Vagina (tissue), 2 donors: Measurements from ENCODE around the gene CCDC73. TPM values are rescaled to one million over a fixed set of nuclear protein-coding genes. Genes with fewer than 3 reads are reported as not detected.

ENCODE experiments used
- DNase-seq, 2 donors: peaks; one replicate each; pipeline ENCODE4 v3.0.0-alpha.2; 2017; ENCODE audit errors: extremely low spot score in 2 of 2
- H3K27ac ChIP-seq: fragments of 200-600 bp; sonication (generic); one replicate; pipeline ENCODE4 v1.5.1; 2019
- H3K27me3 ChIP-seq: fragments of 200-600 bp; sonication (generic); one replicate; pipeline ENCODE4 v1.5.1; 2019
- H3K36me3 ChIP-seq, 2 donors: fragments of 200-600 bp; sonication (generic); one replicate each; pipeline ENCODE4 v1.5.1; 2017 to 2019
- H3K4me1 ChIP-seq: fragments of 200-600 bp; sonication (generic); one replicate; pipeline ENCODE4 v1.5.1; 2019
- H3K4me3 ChIP-seq, 2 donors: fragments of 200-600 bp; sonication (generic); 1 replicate in 1 of 2; 2 replicates in 1 of 2; pipeline ENCODE4 v1.5.1; 2016 to 2019
- H3K9me3 ChIP-seq: fragments of 200-600 bp; sonication (generic); one replicate; pipeline ENCODE4 v1.5.1; 2019
- POLR2A ChIP-seq, 2 donors: fragments of 450-650 bp; IDR thresholded peaks; one replicate each; pipeline ENCODE4 v1.6.1; 2017; ENCODE audit warnings: antibody characterized with exemption in 2 of 2, mild to moderate bottlenecking in 2 of 2, moderate library complexity in 2 of 2
- POLR2AphosphoS5 ChIP-seq, 2 donors: sonication (generic); formaldehyde crosslinking; IDR thresholded peaks; one replicate each; pipeline ENCODE4 v1.9.0; 2017; ENCODE audit warnings: antibody characterized with exemption in 2 of 2, mild to moderate bottlenecking in 2 of 2, low read depth in 1 of 2; ENCODE audit not compliant: insufficient read depth in 1 of 2
- intact Hi-C: fragments of 100-400 bp; cut with DNase I; formaldehyde crosslinking; loops from one replicate; pipeline ENCODE4 v1.15.1; 2023
- total RNA-seq: library from RNA; depleted of rRNA; stranded (reverse); fragments of >200 nt; gene quantifications from one replicate; pipeline ENCODE4 v1.2.3, GENCODE V29; 2016
- TF ChIP-seq, protein P1 (sequence below), 3 experiments: fragments of 450-650 bp in 2 of 3; fragments of 200-600 bp in 1 of 3; sonication (generic) in 1 of 3; IDR thresholded peaks; one replicate each; pipeline ENCODE4 v1.5.1; 2017 to 2019; ENCODE audit warnings: antibody characterized with exemption in 3 of 3, mild to moderate bottlenecking in 2 of 3, moderate library complexity in 2 of 3

CCDC73 gene
- total RNA-seq, 1 donor from 2014 or later = not detected

DNA sequence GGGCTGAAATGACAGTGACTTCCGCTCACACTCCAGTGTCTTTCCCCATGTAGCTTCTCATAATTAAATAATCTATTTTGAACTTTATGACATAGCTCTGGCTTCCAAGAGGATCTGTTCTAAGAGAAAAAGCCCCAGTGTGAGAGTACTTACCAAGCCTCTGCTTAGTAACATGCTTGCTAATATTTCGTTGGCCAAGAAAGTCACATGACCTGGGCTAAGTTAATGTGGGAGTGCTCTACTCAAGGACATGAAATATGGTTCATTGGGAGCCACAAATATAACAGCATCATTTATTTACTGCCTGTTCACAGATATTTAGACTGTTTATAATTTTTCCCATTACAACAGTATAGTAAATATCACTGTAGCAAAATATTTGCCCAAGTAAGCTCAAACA, 42.5 kb downstream of the CCDC73 start:
- no peak overlapping the region for H3K27ac ChIP-seq

DNA sequence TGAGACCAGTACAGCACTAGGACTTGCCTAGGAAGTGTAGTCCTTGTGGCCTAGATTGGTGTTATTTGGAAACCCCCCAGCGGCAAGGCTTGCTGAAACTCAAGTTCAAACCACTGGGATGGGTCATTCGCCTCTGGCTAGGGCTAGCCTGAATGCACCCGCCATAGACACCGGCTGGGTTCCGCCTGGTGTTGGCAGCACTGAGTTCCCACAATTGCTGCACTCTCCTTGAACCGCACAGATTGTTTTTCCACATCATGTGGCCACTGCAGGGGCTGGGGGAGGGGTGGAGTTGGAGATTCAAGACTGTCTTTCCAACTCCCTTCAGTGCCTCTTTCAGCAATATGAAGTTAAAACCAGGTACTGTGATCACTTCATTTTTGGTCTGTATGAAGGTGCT, 43.1 kb downstream of the CCDC73 start:
- H3K9me3 ChIP-seq = no peaks in the 10 kb centered on the region
- H3K27ac ChIP-seq = no peak overlapping the region
- TF ChIP-seq, protein P1, sequence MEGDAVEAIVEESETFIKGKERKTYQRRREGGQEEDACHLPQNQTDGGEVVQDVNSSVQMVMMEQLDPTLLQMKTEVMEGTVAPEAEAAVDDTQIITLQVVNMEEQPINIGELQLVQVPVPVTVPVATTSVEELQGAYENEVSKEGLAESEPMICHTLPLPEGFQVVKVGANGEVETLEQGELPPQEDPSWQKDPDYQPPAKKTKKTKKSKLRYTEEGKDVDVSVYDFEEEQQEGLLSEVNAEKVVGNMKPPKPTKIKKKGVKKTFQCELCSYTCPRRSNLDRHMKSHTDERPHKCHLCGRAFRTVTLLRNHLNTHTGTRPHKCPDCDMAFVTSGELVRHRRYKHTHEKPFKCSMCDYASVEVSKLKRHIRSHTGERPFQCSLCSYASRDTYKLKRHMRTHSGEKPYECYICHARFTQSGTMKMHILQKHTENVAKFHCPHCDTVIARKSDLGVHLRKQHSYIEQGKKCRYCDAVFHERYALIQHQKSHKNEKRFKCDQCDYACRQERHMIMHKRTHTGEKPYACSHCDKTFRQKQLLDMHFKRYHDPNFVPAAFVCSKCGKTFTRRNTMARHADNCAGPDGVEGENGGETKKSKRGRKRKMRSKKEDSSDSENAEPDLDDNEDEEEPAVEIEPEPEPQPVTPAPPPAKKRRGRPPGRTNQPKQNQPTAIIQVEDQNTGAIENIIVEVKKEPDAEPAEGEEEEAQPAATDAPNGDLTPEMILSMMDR (IDR thresholded peaks at IDR 0.05) = no peak
- TF ChIP-seq POLR2A (IDR thresholded peaks at IDR 0.05) = no peak
- TF ChIP-seq POLR2AphosphoS5 (IDR thresholded peaks at IDR 0.05; ENCODE audit: insufficient read depth in 1 of 2, low read depth in 1 of 2) = no peak
- DNase-seq = no peak
- H3K36me3 ChIP-seq = no peaks in the 10 kb centered on the region
- intact Hi-C loops = no loop called here
- H3K4me3 ChIP-seq = no peak overlapping the region
- no peaks in the 10 kb centered on the region for H3K4me1 ChIP-seq
- H3K27me3 ChIP-seq = no peaks in the 10 kb centered on the region

More for the DNA sequence above, 42.5 kb downstream of the CCDC73 start:
- intact Hi-C loops = no loop called here
- no peak for DNase-seq
- TF ChIP-seq POLR2AphosphoS5 (IDR thresholded peaks at IDR 0.05; ENCODE audit: insufficient read depth in 1 of 2, low read depth in 1 of 2) (no peak), POLR2A (IDR thresholded peaks at IDR 0.05) (no peak)
- TF ChIP-seq, protein P1 (IDR thresholded peaks at IDR 0.05) = no peak
- Histone ChIP-seq H3K36me3 (no peaks in the 10 kb centered on the region), H3K4me1 (no peaks in the 10 kb centered on the region), H3K9me3 (no peaks in the 10 kb centered on the region), H3K4me3 (no peak overlapping the region), H3K27me3 (no peaks in the 10 kb centered on the region)

DNA sequence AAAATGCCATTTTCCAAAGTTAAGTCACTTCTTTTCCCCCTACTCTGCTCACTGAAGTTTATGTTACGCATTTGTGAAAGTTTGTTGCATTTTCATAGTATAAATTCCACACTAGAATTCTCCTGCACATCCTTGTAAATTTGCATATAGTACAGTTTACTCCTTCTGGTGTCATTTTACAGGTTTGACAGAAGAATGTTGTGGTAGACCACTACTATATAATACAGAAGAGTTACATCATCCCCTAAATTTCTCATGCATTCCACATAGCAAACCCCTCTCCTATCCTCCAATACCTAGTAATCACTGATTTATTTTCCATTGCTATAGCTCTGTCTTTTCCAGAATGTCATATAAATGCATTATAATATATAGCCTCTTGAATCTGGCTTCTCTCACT, 64.5 kb downstream of the CCDC73 start:
- Histone ChIP-seq H3K4me3 (no peak overlapping the region), H3K27me3 (no peaks in the 10 kb centered on the region), H3K4me1 (no peaks in the 10 kb centered on the region), H3K36me3 (no peaks in the 10 kb centered on the region), H3K27ac (no peak overlapping the region), H3K9me3 (no peaks in the 10 kb centered on the region)
- DNase-seq = no peak
- TF ChIP-seq POLR2A (IDR thresholded peaks at IDR 0.05) (no peak), POLR2AphosphoS5 (IDR thresholded peaks at IDR 0.05; ENCODE audit: insufficient read depth in 1 of 2, low read depth in 1 of 2) (no peak)
- TF ChIP-seq, protein P1 (IDR thresholded peaks at IDR 0.05) = no peak
- intact Hi-C loops = no loop called here

DNA sequence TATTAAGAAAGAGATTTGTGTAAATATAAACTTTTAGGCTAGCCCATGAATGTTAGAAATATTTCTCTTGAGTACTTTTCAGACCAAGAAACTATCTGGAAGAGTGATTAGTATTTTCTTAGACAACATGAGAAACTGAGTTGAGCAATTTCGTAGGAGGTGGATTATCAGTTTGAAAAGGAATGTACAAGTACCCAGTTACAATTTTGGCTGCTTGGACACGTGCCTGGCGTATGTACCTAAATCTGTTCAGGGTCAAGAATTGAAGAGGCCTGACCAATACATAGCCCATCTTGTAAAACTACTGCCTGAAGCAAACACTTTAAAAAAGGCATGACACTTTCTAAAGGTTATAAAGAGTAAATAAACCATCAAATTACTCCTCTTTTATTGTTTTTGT, 71.1 kb downstream of the CCDC73 start:
- no peaks in the 10 kb centered on the region for H3K36me3 ChIP-seq
- no peaks in the 10 kb centered on the region for H3K27me3 ChIP-seq
- H3K4me1 ChIP-seq = no peaks in the 10 kb centered on the region
- no peak overlapping the region for H3K27ac ChIP-seq
- TF ChIP-seq POLR2A (IDR thresholded peaks at IDR 0.05) (no peak), POLR2AphosphoS5 (IDR thresholded peaks at IDR 0.05; ENCODE audit: insufficient read depth in 1 of 2, low read depth in 1 of 2) (no peak)
- TF ChIP-seq, protein P1 (IDR thresholded peaks at IDR 0.05) = no peak
- H3K9me3 ChIP-seq = no peaks in the 10 kb centered on the region
- intact Hi-C loops = no loop called here
- DNase-seq = no peak
- no peak overlapping the region for H3K4me3 ChIP-seq

DNA sequence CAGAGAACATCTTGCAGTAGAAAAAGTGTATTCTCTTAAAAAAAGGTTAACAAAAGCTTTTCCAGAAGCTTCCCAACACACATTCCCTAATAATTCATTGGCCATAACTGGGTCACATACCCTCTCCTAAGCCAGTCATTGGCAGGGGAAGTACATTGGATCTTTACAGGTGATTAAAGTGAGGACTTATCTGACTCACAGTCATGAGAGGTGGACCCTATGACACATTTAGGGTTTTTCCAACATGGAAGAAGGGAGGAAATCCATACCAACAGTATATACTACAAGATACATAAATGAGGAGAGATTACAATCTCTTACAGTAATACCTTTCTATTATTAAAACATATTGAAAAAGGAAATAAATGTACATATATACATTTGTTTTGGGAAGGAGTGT, 72.2 kb downstream of the CCDC73 start:
- TF ChIP-seq POLR2A (IDR thresholded peaks at IDR 0.05) (no peak), POLR2AphosphoS5 (IDR thresholded peaks at IDR 0.05; ENCODE audit: insufficient read depth in 1 of 2, low read depth in 1 of 2) (no peak)
- TF ChIP-seq, protein P1 (IDR thresholded peaks at IDR 0.05) = no peak
- no peaks in the 10 kb centered on the region for H3K4me1 ChIP-seq
- intact Hi-C loops = no loop called here
- no peaks in the 10 kb centered on the region for H3K9me3 ChIP-seq
- DNase-seq = no peak
- H3K27me3 ChIP-seq = no peaks in the 10 kb centered on the region
- H3K36me3 ChIP-seq = no peaks in the 10 kb centered on the region
- H3K4me3 ChIP-seq = no peak overlapping the region
- H3K27ac ChIP-seq = no peak overlapping the region
